ENCODE results near the gene ADCY1.

The ADCY1 gene

GRCh38 chr7:45625067-45625466 lies 50.9 kb downstream of the ADCY1 start:
- H3K4me3 ChIP-seq (ENCODE audit: low read depth, low read length), result no peak overlapping the region
- no peak for DNase-seq (ENCODE audit: low read depth)
- no peak for TF ChIP-seq CTCF (IDR thresholded peaks at IDR 0.05; ENCODE audit: control insufficient read depth, extremely low read depth, insufficient read depth)

- H3K4me3 ChIP-seq (ENCODE audit: low read depth, low read length), result no peak overlapping the region
Measured at GRCh38 chr7:45625714-45626440, 51.7 kb downstream of the ADCY1 start.

GRCh38 chr7:45626441-45627430 lies 52.6 kb downstream of the ADCY1 start:
- no peak for DNase-seq (ENCODE audit: low read depth)
- TF ChIP-seq CTCF (IDR thresholded peaks at IDR 0.05; ENCODE audit: control insufficient read depth, extremely low read depth, insufficient read depth), result no peak
- H3K4me3 ChIP-seq (ENCODE audit: low read depth, low read length), result no peak overlapping the region

More at GRCh38 chr7:45625714-45626440, 51.7 kb downstream of the ADCY1 start:
- no peak for DNase-seq (ENCODE audit: low read depth)
- TF ChIP-seq CTCF (IDR thresholded peaks at IDR 0.05; ENCODE audit: control insufficient read depth, extremely low read depth, insufficient read depth), result no peak

GRCh38 chr7:45627691-45628456 lies 53.7 kb downstream of the ADCY1 start:
- no peak overlapping the region for H3K4me3 ChIP-seq (ENCODE audit: low read depth, low read length)
- no peak for TF ChIP-seq CTCF (IDR thresholded peaks at IDR 0.05; ENCODE audit: control insufficient read depth, extremely low read depth, insufficient read depth)
- no peak for DNase-seq (ENCODE audit: low read depth)

GRCh38 chr7:45631569-45631968 lies 57.4 kb downstream of the ADCY1 start:
- DNase-seq (ENCODE audit: low read depth), result peak; percentile 73
- TF ChIP-seq CTCF (IDR thresholded peaks at IDR 0.05; ENCODE audit: control insufficient read depth, extremely low read depth, insufficient read depth), result no peak
- H3K4me3 ChIP-seq (ENCODE audit: low read depth, low read length), result no peak overlapping the region

GRCh38 chr7:45636733-45637132 lies 62.6 kb downstream of the ADCY1 start:
- TF ChIP-seq CTCF (IDR thresholded peaks at IDR 0.05; ENCODE audit: control insufficient read depth, extremely low read depth, insufficient read depth), result no peak
- no peak for DNase-seq (ENCODE audit: low read depth)

More at GRCh38 chr7:45636733-45637132, 62.6 kb downstream of the ADCY1 start:
- H3K4me3 ChIP-seq (ENCODE audit: low read depth, low read length), result no peak overlapping the region
